Measurements from ENCODE around the gene ZFPM1. TPM values are rescaled to one million over a fixed set of nuclear protein-coding genes. Genes with fewer than 3 reads are reported as not detected.
"Not testable (repeated sequence)": the region's sequence is repeated elsewhere in the genome, so short reads cannot be mapped to it uniquely, and the experiment has no call there.

Gene ZFPM1
- total RNA-seq, 4 donors from 2014 or later, result 0.40 to 1.4 (median 0.59) TPM

DNA sequence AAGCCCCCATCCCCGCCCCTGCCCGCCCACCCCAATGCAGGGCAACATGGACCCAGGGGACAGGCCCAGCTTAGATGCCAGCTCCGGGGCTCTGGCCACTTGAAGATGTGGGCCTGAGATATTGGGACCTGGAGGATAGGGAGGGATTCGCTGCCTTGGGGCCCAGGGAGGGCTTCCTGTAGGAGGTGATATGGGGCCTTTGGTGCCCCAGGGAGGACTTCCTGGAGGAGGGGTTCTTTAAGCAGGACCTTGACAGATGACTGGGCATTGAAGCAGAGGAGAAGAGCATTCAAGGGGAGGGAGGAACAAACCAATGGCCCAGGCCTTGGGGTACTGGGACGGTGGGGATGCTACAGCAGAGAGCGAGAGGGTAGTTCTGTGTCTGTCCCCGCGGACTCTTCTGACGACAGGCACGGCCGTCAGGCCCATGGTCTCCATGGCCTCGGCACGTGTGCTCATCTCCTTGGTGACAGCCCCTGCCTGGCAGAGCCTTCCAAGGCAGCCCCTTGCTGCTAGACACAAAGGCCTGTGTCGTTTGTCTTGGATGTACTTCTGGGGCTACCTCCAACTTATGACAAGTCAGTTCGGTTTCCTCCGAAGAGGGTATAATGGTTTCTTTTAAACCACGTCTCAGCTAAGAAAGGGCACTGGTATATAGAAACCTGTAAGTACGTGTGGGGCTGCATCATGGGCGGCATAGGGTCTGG, 61.6 kb downstream of the ZFPM1 start:
- TF ChIP-seq, protein P1, sequence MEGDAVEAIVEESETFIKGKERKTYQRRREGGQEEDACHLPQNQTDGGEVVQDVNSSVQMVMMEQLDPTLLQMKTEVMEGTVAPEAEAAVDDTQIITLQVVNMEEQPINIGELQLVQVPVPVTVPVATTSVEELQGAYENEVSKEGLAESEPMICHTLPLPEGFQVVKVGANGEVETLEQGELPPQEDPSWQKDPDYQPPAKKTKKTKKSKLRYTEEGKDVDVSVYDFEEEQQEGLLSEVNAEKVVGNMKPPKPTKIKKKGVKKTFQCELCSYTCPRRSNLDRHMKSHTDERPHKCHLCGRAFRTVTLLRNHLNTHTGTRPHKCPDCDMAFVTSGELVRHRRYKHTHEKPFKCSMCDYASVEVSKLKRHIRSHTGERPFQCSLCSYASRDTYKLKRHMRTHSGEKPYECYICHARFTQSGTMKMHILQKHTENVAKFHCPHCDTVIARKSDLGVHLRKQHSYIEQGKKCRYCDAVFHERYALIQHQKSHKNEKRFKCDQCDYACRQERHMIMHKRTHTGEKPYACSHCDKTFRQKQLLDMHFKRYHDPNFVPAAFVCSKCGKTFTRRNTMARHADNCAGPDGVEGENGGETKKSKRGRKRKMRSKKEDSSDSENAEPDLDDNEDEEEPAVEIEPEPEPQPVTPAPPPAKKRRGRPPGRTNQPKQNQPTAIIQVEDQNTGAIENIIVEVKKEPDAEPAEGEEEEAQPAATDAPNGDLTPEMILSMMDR (IDR thresholded peaks at IDR 0.05), result no peak
- TF ChIP-seq POLR2AphosphoS5 (IDR thresholded peaks at IDR 0.05) (no peak), POLR2A (IDR thresholded peaks at IDR 0.05) (no peak), EP300 (IDR thresholded peaks at IDR 0.05) (no peak)
- no peaks in the 10 kb centered on the region for H3K4me1 ChIP-seq
- WGBS, 2 donors (ENCODE audit: low coverage in 1 of 2), result 100% methylated on average over 3 of the region's 19 CpGs; no CpG with 5 or more reads in 1 of the 2 donors

DNA sequence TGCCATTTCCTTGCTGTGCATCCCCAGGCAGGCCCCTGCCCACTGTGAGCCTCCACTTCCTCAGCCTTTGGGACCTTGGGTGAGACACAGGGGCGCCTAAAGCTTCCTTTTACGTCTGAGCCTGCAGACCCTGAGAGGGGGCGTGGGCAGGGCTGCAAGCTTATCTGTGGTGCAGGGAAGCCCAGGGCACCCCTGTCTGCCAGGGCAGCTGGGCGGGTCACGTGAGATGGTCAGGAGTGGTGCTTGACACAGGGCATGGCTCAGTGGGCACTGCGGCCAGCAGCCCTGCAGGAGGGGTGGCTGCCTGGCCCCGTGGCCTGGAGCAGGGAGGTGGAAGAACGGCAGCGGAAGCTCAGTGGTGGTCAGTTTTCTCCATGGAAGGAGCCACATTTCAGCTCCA, 62.3 kb downstream of the ZFPM1 start:
- Histone ChIP-seq H3K9me3 (no peaks in the 10 kb centered on the region), H3K27me3 (peaks cover 99% of the 10 kb centered on the region), H3K4me1 (no peaks in the 10 kb centered on the region), H3K4me3 (no peak overlapping the region), H3K36me3 (peaks cover 0 to 4% of the 10 kb centered on the region in 2 donors), H3K27ac (no peak overlapping the region)
- 85% methylated on average over 2 of the region's 9 CpGs; no CpG with 5 or more reads in 1 of the 2 donors for WGBS, 2 donors (ENCODE audit: low coverage in 1 of 2)
- no peak for ATAC-seq
- TF ChIP-seq, protein P1 (IDR thresholded peaks at IDR 0.05), result no peak
- TF ChIP-seq POLR2A (IDR thresholded peaks at IDR 0.05) (no peak), POLR2AphosphoS5 (IDR thresholded peaks at IDR 0.05) (no peak), EP300 (IDR thresholded peaks at IDR 0.05) (no peak)

More for the DNA sequence above, 61.6 kb downstream of the ZFPM1 start:
- no peak for ATAC-seq
- Histone ChIP-seq H3K27ac (no peak overlapping the region), H3K36me3 (peaks cover 0 to 4% of the 10 kb centered on the region in 2 donors), H3K9me3 (no peaks in the 10 kb centered on the region), H3K4me3 (no peak overlapping the region), H3K27me3 (peaks cover 96% of the 10 kb centered on the region)

DNA sequence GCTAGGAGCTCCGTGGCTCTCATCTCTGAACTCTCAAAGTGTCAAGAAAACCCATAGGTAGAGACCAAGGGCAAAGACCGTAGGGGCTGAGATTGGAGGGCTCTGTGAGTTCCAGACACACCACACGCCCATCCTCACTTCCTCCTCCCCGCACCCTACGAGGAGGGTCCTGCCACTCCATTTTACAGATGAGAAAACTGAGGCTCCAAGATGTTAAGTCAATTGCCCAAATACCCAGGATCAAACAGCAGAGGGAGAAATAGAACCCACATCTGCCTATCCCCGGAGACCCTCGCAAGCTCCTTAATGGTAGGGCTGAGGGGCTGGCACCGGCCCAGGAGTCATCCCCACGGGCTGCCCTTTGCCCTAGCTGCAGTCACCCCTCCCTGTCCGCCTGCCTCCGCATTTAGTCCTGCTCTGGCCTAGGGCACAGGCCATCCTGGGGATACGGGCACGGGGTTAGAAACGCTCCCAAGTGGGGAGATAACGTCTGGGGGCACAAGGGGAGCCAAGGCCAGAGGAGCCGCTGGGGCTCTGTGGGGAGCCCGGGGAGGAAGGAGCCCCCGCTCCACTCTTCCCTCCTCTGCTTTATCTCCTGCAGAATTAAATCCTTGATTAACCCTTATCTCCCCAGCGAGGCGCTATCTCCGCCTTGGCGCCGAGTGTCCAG, 63.0 kb downstream of the ZFPM1 start:
- H3K27ac ChIP-seq, result no peak overlapping the region
- TF ChIP-seq POLR2AphosphoS5 (IDR thresholded peaks at IDR 0.05) (no peak), EP300 (IDR thresholded peaks at IDR 0.05) (no peak), POLR2A (IDR thresholded peaks at IDR 0.05) (no peak)
- TF ChIP-seq, protein P1 (IDR thresholded peaks at IDR 0.05), result no peak
- peaks cover 0 to 4% of the 10 kb centered on the region in 2 donors for H3K36me3 ChIP-seq
- H3K4me3 ChIP-seq, result no peak overlapping the region
- H3K9me3 ChIP-seq, result no peaks in the 10 kb centered on the region
- 49 to 51% methylated on average over 9 to 12 of the region's 23 CpGs for WGBS, 2 donors (ENCODE audit: low coverage in 1 of 2)
- no peaks in the 10 kb centered on the region for H3K4me1 ChIP-seq
- ATAC-seq, result no peak
- H3K27me3 ChIP-seq, result peaks cover 100% of the 10 kb centered on the region

DNA sequence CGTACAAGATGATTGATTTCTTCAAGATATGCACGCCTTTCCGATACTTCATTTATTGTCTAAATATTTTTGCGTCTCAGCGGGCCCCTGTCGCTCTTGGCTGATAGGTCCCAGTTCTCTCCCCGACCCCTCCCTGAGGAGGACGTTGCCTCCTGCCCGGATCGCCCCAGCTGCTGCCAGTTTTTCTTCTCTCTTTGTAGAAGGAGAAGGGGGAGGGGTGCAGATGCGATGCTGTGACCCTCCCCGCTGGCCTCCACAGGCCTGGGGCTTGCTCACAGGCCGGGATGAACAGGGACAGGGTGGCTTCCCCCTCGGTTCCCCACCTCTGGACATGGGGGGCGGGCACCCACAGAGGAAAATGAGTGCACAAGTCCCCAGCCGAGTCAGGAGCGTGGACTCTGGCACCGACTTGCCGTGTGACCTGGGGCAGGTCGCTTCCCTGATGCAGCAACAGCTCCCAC, 63.6 kb downstream of the ZFPM1 start:
- TF ChIP-seq EP300 (IDR thresholded peaks at IDR 0.05), result no peak
- TF ChIP-seq POLR2AphosphoS5 (IDR thresholded peaks at IDR 0.05), result no peak
- TF ChIP-seq POLR2A (IDR thresholded peaks at IDR 0.05), result no peak
- TF ChIP-seq, protein P1 (IDR thresholded peaks at IDR 0.05), result no peak
- Histone ChIP-seq H3K4me1 (no peaks in the 10 kb centered on the region), H3K36me3 (peaks cover 0 to 4% of the 10 kb centered on the region in 2 donors), H3K9me3 (no peaks in the 10 kb centered on the region), H3K27me3 (peaks cover 100% of the 10 kb centered on the region), H3K4me3 (no peak overlapping the region), H3K27ac (no peak overlapping the region)
- no peak for ATAC-seq
- 27 to 57% methylated on average over 6 to 8 of the region's 20 CpGs for WGBS, 2 donors (ENCODE audit: low coverage in 1 of 2)

DNA sequence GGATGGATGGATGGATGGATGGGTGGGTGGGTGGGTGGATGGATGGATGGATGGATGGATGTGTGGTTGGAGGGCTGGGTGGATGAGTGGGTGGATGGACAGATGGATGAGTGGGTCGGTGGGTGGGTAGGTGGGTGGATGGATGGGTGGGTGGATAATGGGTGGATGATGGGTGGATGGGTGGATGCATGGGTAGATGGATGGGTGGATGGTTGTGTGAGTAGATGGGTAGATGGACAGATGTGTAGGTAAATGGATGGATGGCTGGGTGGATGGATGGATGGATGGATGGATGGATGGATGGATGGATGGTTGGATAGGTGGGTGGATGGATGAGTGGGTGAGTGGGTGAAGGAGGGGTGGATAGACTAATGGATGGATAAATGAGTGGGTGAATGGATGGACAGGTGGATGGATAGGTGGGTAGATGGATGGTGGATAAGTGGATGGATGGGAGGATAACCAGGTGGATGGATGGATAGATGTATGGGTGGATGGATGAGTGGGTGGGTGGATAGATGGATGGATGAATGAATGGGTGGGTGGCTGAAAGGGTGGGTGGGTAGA, 64.2 kb downstream of the ZFPM1 start:
- not testable (repeated sequence) for ATAC-seq, H3K36me3 ChIP-seq, H3K27ac ChIP-seq, H3K4me1 ChIP-seq, H3K9me3 ChIP-seq, H3K4me3 ChIP-seq
- peaks cover 100% of the 10 kb centered on the region for H3K27me3 ChIP-seq
- 100% methylated on average over 1 of the region's 1 CpG for WGBS, 2 donors (ENCODE audit: low coverage in 1 of 2)

DNA sequence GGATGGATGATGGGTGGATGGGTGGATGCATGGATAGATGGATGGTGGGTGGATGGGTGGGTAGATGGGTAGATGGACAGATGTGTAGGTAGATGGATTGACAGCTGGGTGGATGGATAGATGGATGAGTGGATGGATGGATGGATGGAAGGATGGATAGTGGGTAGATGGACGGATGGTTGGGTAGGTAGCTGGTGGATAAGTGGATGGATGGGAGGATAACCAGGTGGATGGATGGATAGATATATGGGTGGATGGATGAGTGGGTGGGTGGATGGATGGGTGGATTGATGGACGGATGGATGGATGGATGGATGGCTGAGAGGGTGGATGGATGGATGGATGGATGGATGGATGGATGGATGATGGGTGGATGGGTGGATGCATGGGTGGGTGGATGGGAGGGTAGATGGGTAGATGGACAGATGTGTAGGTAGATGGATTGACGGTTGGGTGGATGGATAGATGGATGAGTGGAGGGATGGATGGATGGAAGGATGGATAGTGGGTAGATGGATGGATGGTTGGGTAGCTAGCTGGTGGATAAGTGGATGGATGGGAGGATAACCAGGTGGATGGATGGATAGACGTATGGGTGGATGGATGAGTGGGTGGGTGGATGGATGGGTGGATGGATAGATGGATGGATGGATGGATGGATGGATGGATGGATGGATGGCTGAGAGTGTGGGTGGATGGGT, 65.5 kb downstream of the ZFPM1 start:
- not testable (repeated sequence) for ATAC-seq, H3K36me3 ChIP-seq, H3K4me3 ChIP-seq, H3K9me3 ChIP-seq, H3K27ac ChIP-seq
- Histone ChIP-seq H3K27me3 (peaks cover 100% of the 10 kb centered on the region), H3K4me1 (peaks cover 0 to 14% (median 0%) of the 10 kb centered on the region in 3 donors)
- 78 to 91% methylated on average over 4 of the region's 4 CpGs for WGBS, 2 donors (ENCODE audit: low coverage in 1 of 2)
